GM19397 (cell line): ENCODE results near the gene EVL.
"Not testable (repeated sequence)": the region's sequence is repeated elsewhere in the genome, so short reads cannot be mapped to it uniquely, and the experiment has no call there.

Source experiments
- ATAC-seq: cut with Tn5 transposase; IDR thresholded peaks from one replicate; pipeline ENCODE4 v1.9.1; 2021; ENCODE audit warnings: mild to moderate bottlenecking, moderate library complexity; ENCODE audit not compliant: unreplicated experiment

Gene EVL

DNA sequence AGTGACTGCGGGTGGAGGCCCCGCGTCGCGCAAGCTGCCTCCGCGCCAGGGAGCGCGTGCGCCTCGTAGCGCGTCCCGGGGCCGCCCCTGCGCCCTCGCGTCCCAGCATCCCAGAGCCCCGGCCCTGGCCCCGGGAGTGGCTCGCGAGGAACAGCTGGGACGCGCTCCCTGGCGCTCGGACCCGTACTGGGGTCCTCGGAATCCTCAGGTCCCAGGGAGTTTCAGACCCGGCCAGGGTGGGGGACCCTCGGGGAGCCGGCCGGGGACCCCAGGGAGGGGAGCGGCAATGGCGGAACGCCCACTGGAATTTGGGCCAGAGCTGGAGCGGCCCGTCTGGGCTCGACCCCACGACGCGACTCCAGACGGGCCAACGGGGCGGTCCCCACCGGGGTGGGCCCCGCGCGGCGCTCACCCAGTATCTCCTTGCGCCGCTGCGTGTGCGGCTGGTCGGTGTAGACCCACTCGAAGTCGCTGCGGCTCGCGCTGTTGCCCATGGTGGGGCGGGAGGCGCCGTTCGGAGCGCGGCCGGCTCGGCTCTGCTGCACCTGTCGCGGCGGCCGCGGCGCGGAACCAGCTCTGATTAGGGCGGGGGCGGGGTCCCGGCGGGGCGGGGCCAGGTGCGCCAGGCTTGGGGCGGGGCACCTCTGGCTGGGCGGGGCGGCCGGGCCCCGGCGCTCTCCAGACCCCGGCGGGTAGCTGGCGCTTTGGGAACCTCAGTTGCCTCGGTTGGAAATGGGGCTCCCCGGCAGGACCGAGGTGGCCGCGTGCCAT, 94.1 kb downstream of the EVL start, which contains the start of gene DEGS2:
Gene DEGS2 (minus strand): TSS at position 552 of the 771 bp plus-strand sequence. CDS start 58 bp downstream, at position 494.
- ATAC-seq, result peak; percentile 44

- ATAC-seq, result no peak
These were observed 94.8 kb downstream of the EVL start for GRCh38 chr14:100159865-100160533.

DNA sequence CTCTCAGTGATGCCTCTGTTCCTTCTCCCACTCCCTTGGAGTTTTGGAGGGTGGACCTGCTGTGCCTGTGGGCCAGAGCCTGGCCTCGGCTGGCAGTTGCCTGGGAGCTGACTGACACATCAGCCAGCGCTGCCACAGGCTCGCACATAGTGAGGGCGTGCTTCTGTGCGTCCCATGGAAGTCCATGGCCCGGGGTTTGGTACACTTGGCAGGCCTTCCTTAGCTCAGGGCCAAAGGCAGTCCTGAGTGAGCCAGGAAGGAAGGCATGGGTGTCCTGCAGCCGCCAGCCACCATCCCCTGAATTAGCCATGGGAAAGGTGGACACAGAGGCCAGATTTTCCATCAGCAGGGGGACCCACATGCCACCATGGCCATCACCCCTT, 95.3 kb downstream of the EVL start:
- no peak for ATAC-seq

GRCh38 chr14:100165376-100165775, 100.2 kb downstream of the EVL start:
- ATAC-seq, result no peak

- ATAC-seq, result no peak
These were observed 100.7 kb downstream of the EVL start for GRCh38 chr14:100165831-100166440.

DNA sequence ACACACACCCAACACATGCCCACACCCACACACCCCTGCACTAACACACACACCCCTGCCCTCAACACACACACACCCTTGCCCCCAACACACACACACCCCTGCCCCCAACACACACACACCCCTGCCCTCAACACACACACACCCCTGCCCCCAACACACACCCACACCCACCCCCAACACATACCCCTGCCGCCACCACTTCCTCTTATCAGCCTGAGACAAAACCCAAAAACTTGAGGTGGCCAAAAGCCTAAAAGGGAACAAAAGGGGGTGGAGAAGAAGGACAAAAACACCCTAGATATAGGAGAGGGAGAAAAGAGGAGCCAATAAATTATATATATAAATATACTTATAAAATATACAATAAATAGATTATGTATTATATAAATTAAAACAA, 103.3 kb downstream of the EVL start:
- ATAC-seq, result no peak

- ATAC-seq, result no peak
These were observed 105.7 kb downstream of the EVL start for GRCh38 chr14:100170880-100171279.

GRCh38 chr14:100172811-100173210, 107.6 kb downstream of the EVL start:
- ATAC-seq, result no peak

GRCh38 chr14:100173353-100173752, 108.1 kb downstream of the EVL start:
- ATAC-seq, result no peak

DNA sequence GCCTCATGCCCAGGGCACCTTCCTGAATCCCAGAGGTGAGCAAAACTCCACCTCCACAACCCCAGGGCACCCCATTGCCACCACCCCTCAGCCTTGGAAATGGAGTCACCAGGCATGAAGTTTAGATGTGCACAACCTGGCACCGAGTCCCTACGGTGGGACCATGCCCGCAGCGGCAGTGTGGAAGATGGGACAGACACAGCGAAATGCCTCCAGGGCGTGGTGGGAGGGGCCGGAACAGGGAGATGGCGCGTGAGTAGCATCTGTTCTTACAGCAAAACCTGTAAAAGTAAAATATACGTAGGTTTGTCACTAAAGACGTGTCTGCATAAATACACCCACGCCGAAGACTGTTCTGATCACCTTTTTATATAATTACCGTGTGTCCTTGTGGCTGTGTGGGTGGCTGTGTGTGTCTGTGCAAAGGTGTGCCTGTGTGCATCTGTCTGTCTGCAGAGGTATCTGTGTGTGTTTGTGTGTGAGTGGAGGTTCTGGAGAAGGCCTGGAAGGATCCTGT, 111.6 kb downstream of the EVL start:
- ATAC-seq, result no peak

GRCh38 chr14:100178691-100179090, 113.5 kb downstream of the EVL start:
- ATAC-seq, result no peak

- ATAC-seq, result not testable (repeated sequence)
These were observed 115.4 kb downstream of the EVL start for GRCh38 chr14:100180671-100181070.

GRCh38 chr14:100181876-100182551, 116.8 kb downstream of the EVL start:
- not testable (repeated sequence) for ATAC-seq

DNA sequence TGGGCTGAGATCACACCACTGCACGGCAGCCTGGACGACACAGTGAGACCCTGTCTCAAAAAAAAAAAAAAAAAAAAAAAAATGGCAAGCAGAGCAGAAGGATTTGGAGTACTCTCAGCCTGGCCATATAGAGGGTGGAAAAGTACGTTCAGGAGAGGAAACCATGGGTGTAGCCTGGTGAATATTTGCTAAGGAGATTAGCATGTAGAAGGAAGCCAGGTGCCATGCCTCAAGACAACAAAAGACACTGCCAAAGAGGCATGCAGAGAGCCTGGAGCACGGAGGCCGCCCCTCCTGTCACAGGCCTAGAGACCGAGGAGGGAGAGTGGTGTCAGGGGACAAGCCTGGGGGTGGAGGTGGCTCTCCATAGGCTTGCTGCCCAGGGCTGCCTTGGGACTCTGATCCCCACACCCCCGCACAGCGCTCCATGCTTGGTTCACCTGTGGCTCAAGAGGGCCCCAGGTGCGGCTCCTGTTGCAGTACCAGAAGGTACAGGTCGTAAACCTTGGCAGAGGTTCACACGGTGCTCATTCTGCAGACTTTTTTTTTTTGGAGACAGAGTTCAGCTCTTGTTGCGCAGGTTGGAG, 122.1 kb downstream of the EVL start:
- no peak for ATAC-seq

DNA sequence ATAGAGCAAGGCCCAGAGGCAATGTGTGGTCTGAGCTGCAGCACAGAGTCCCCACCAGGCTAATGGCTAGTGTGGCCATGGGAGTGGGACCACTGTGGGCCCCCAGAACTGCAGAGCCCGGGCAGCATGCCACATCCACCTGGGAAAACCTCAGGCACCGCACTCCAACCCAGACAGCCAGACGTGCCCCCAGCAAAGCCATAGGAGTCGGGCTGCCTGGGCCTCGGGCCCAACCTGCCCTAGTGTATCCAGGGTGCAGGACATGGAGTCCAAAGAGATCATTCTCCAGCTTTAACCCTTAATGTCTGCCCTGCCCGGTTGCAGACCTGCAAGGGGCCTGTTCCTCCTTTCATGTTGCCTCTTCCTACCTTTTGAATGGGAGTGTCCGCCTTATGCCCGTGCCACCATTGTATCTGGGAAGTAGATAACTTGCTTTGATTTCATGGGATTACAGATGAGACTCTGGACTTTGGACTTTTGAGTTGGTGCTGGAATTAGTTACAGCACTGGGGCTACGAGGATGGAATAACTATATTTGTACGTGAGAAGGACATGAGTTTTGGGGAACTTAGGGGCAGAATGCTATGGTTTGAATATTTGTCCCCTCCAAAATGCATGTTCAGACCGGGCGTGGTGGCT, 123.3 kb downstream of the EVL start:
- no peak for ATAC-seq

- ATAC-seq, result no peak
These were observed 124.9 kb downstream of the EVL start for GRCh38 chr14:100190126-100190525.

DNA sequence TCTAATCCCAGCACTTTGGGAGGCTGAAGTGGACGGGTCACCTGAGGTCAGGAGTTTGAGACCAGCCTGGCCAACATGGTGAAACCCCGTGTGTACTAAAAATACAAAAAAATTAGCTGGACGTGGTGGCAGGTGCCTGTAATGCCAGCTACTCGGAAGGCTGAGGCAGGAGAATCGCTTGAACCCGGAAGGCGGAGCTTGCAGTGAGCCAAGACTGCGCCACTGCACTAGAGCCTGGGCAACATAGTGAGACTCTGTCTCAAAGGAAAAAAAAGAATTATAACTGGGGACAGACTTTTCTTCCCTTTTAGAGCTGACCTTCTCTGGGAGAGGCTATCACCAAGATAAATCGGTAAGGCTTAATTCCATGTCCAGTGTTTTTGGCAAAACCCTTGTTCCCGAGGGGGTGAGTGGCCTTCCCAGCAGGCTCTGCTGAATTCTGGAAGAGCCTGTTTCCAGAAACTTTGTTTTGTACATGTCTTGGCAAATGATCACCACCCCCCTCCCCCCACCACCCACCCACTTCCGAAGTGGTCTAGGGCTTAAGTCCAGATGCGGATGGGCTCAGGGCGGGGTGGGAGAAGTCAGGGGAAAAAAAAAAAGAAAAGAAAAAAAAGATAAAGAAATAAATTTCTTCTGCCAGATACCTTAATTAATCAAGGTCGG, 126.5 kb downstream of the EVL start:
- ATAC-seq, result no peak

- no peak for ATAC-seq
These were observed 127.0 kb downstream of the EVL start for GRCh38 chr14:100192250-100192671.

DNA sequence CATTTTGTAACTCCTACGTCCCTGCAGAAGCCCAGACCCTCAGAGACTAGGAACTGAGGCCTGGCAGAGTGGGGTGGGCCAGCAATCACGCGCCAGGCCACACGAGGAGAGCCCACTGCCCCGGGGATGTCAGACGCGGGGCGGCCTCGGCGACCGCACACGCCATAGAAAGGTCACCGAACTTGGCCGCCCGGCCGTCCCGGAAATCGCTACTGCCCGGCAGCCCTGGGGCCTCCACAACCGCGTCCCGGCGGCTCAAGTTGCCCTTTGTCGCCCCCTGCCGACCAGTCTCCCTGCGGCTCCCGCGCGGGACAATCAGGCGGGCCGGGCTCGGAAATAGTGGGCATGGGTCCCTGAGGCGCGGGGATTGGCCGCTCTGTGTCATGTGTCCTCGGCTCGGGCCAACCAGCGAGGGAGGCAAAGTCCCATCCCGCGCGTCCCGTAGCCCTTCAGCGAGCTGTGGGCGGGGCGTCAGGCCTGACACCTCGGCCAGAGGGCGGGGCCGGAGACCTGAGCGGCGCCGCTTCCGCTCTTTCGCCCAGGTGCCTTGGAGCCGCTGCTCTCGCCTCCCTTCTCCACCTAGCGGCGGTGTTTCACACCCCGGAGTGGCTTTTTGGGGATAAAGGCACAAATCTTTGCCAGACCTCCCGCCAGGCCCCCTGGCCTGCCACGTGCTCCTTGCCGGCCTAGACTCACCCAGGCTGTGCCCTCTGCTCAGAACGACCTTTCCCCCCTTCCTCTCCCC, 127.6 kb downstream of the EVL start:
- ATAC-seq, result peak; percentile 98
